ENCODE measurements around the gene AADACL4. TPM values are rescaled to one million over a fixed set of nuclear protein-coding genes. Genes with fewer than 3 reads are reported as not detected.
"Not testable (repeated sequence)": the region's sequence is repeated elsewhere in the genome, so short reads cannot be mapped to it uniquely, and the experiment has no call there.

Gene AADACL4
- total RNA-seq, 1 experiment from 2014 or later: not detected

DNA sequence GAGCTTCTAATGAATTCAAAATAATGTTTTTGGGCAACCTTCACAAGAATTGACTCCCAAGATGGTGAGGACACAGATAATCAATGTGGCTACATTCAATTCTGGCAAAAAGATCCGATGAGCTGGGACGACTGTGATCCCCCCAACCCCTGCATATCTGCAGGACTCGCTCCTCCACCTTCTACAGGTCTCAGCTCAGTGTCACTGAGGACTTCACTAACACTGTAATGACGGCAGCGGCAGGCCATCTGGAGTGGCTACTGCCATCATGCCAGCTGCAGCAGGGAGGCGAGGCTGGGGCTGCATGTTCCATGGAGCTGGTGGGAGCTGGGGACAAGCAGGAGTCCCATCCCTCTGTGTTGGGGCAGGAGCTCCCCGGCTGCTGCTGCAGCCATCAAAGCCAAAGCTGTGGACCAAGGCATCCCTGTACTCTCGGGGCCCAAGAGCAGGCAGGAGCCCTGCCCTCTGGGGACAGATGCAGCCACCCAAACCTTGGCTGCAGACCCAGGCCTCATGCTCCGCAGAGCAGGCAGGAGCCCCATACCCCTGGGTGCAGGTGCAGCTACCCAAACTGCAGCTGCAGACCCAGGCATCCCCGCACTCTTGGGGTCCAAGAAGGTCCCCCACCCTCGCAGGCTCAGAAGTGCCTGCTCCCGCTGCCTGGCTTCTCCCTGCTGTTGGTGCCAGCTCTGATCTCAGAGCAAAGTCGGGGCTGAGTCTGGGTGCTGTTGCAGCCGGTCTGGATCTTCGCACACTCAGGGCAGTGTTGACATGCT lies 13.7 kb upstream of the AADACL4 start:
- no peaks in the 10 kb centered on the region for H3K27me3 ChIP-seq (ENCODE audit: control insufficient read depth, insufficient read depth, low read length)
- no peak for DNase-seq
- no peak overlapping the region for H3K4me3 ChIP-seq (ENCODE audit: insufficient read depth, low read depth, low read length)
- no peaks in the 10 kb centered on the region for H3K36me3 ChIP-seq (replicated peaks; ENCODE audit: control insufficient read depth, insufficient read depth, low read length)

DNA sequence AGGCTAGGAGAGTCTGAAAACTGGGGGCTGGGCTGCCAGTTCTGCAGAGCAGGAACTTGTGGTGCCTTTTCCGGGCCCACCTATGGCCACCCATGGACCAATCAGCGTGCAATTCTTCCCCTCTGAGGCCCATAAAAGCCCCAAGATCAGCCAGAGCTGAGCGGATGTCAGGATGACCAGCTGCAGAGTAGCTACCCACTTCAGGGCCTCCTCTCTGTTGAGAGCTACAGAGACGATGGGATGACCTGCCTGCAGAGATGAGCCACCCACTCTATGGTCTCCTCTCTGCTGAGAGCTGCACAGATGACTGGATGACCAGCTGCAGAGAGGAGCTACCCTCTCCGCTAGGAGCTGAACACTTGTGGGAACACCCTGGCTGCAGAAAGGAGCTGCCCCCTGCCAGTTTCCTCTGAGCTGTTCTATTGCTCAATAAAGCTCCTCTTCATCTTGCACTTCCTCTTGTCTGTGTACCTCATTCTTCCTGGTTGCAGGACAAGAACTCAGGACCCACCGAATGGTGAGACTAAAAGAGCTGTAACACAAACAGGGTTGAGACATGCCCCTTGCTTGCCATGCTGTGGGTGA lies 12.8 kb upstream of the AADACL4 start:
- Histone ChIP-seq H3K4me3 (ENCODE audit: insufficient read depth, low read depth, low read length) (no peak overlapping the region), H3K36me3 (replicated peaks; ENCODE audit: control insufficient read depth, insufficient read depth, low read length) (no peaks in the 10 kb centered on the region), H3K27me3 (ENCODE audit: control insufficient read depth, insufficient read depth, low read length) (no peaks in the 10 kb centered on the region)
- DNase-seq: no peak

- no peak overlapping the region for H3K4me3 ChIP-seq (ENCODE audit: insufficient read depth, low read depth, low read length)
- H3K36me3 ChIP-seq (replicated peaks; ENCODE audit: control insufficient read depth, insufficient read depth, low read length): no peaks in the 10 kb centered on the region
- no peak for DNase-seq
- H3K27me3 ChIP-seq (ENCODE audit: control insufficient read depth, insufficient read depth, low read length): no peaks in the 10 kb centered on the region
Observed at GRCh38 chr1:12631571-12631970, 12.3 kb upstream of the AADACL4 start.

- H3K27me3 ChIP-seq (ENCODE audit: control insufficient read depth, insufficient read depth, low read length): no peaks in the 10 kb centered on the region
- no peak overlapping the region for H3K4me3 ChIP-seq (ENCODE audit: insufficient read depth, low read depth, low read length)
- no peak for DNase-seq
- no peaks in the 10 kb centered on the region for H3K36me3 ChIP-seq (replicated peaks; ENCODE audit: control insufficient read depth, insufficient read depth, low read length)
Observed at GRCh38 chr1:12634156-12634555, 9.7 kb upstream of the AADACL4 start.

GRCh38 chr1:12634696-12635202 lies 9.1 kb upstream of the AADACL4 start:
- no peak for DNase-seq
- Histone ChIP-seq H3K36me3 (replicated peaks; ENCODE audit: control insufficient read depth, insufficient read depth, low read length) (no peaks in the 10 kb centered on the region), H3K4me3 (ENCODE audit: insufficient read depth, low read depth, low read length) (no peak overlapping the region), H3K27me3 (ENCODE audit: control insufficient read depth, insufficient read depth, low read length) (no peaks in the 10 kb centered on the region)

DNA sequence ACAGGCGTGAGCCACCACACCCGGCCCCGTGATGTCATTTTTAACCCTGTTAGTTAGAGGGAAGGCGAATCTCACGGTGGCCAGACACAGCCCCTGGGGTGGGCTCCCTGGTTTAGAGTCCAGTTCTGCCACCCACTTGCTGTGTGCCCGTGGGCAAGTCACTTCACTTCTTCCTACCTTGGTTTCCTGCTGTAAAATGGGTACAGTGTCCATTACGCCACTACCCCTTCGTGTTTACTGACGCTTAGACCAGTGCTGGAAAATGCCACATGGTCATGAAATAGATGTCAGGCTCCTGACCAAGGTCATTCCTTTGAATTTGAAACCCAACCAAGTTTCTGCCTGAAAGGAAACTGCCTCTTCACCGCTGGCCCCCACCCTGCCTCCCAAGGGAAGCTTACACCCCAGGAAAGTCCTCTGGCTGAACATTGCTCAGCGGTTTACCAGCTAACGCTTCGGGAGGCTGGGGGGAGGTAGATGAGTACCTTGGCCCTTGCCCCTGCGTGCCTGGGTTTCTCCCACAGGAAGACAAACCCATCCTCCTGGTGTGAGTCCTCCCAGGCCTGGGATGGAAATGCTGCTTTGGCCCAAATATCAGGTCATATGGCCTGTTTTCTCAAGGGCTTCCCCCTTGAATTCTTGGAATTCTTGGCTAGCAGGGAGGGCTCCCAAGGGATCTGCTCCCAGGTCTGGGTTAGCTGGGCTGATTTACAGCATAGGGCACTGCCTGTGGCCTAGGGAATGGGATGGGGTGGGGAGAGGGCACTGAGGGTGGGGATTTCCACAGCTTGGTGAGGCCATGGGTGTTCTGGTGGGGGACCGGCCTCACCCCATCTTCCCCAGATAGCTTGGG lies 7.6 kb upstream of the AADACL4 start:
- H3K27me3 ChIP-seq (ENCODE audit: control insufficient read depth, insufficient read depth, low read length): no peaks in the 10 kb centered on the region
- peak; percentile 63 for DNase-seq
- H3K4me3 ChIP-seq (ENCODE audit: insufficient read depth, low read depth, low read length): no peak overlapping the region
- no peaks in the 10 kb centered on the region for H3K36me3 ChIP-seq (replicated peaks; ENCODE audit: control insufficient read depth, insufficient read depth, low read length)

GRCh38 chr1:12637693-12638092 lies 6.2 kb upstream of the AADACL4 start:
- no peaks in the 10 kb centered on the region for H3K27me3 ChIP-seq (ENCODE audit: control insufficient read depth, insufficient read depth, low read length)
- H3K4me3 ChIP-seq (ENCODE audit: insufficient read depth, low read depth, low read length): no peak overlapping the region
- DNase-seq: no peak
- no peaks in the 10 kb centered on the region for H3K36me3 ChIP-seq (replicated peaks; ENCODE audit: control insufficient read depth, insufficient read depth, low read length)

- Histone ChIP-seq H3K4me3 (ENCODE audit: insufficient read depth, low read depth, low read length) (no peak overlapping the region), H3K27me3 (ENCODE audit: control insufficient read depth, insufficient read depth, low read length) (peaks cover 1% of the 10 kb centered on the region; the same call in 1 of the 2 replicates), H3K36me3 (replicated peaks; ENCODE audit: control insufficient read depth, insufficient read depth, low read length) (no peaks in the 10 kb centered on the region)
- DNase-seq: no peak
Observed at GRCh38 chr1:12640237-12640957, 3.5 kb upstream of the AADACL4 start.

DNA sequence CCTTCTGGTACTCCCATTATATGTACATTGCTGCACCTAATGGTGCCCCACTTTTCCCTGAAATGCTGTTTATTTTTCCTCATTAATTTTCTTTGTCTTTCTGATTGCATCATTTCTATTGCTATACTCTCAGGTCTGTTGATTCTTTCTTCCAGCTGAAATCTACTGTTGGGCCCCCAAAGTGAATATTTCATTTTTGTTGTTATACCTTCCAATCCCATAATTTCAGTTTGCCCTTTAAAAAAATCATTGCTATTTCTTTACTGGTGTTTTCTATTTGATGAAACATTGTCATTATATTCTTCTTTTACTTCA lies 3.0 kb upstream of the AADACL4 start:
- DNase-seq: no peak

DNA sequence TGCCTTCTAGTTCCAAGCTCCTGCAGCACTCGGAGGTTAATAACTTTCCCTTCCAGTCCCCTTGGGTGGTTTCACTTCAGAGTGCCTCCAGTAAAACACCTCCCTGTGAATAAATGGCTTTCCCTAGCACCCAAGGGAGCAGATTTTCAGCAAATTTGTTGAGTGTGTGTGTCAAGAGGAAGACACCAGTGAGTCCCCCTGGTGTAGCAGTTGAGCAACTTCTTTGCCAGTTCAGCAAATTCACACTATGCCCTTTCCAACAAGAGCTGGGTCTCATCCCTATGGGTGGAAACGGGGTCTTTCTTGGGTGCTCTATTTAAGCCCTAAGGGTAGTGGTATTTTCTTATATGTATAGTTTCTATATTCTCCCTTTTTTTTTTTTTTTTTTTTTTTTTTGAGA lies 806 bp upstream of the AADACL4 start:
- H3K4me3 ChIP-seq (ENCODE audit: insufficient read depth, low read depth, low read length): no peak overlapping the region
- no peaks in the 10 kb centered on the region for H3K36me3 ChIP-seq (replicated peaks; ENCODE audit: control insufficient read depth, insufficient read depth, low read length)
- H3K27me3 ChIP-seq (ENCODE audit: control insufficient read depth, insufficient read depth, low read length): peaks cover 1% of the 10 kb centered on the region; the same call in 1 of the 2 replicates
- DNase-seq: no peak

More for the DNA sequence above, 3.0 kb upstream of the AADACL4 start:
- H3K27me3 ChIP-seq (ENCODE audit: control insufficient read depth, insufficient read depth, low read length): peaks cover 1% of the 10 kb centered on the region; the same call in 1 of the 2 replicates
- no peak overlapping the region for H3K4me3 ChIP-seq (ENCODE audit: insufficient read depth, low read depth, low read length)
- H3K36me3 ChIP-seq (replicated peaks; ENCODE audit: control insufficient read depth, insufficient read depth, low read length): no peaks in the 10 kb centered on the region

- DNase-seq: no peak
- no peaks in the 10 kb centered on the region for H3K36me3 ChIP-seq (replicated peaks; ENCODE audit: control insufficient read depth, insufficient read depth, low read length)
- peaks cover 1% of the 10 kb centered on the region; the same call in 1 of the 2 replicates for H3K27me3 ChIP-seq (ENCODE audit: control insufficient read depth, insufficient read depth, low read length)
- H3K4me3 ChIP-seq (ENCODE audit: insufficient read depth, low read depth, low read length): no peak overlapping the region
Observed at GRCh38 chr1:12644237-12644636, 352 bp downstream of the AADACL4 start.

GRCh38 chr1:12644829-12645228 lies 944 bp downstream of the AADACL4 start:
- no peak for DNase-seq
- peaks cover 1% of the 10 kb centered on the region; the same call in 1 of the 2 replicates for H3K27me3 ChIP-seq (ENCODE audit: control insufficient read depth, insufficient read depth, low read length)
- no peak overlapping the region for H3K4me3 ChIP-seq (ENCODE audit: insufficient read depth, low read depth, low read length)
- H3K36me3 ChIP-seq (replicated peaks; ENCODE audit: control insufficient read depth, insufficient read depth, low read length): no peaks in the 10 kb centered on the region

DNA sequence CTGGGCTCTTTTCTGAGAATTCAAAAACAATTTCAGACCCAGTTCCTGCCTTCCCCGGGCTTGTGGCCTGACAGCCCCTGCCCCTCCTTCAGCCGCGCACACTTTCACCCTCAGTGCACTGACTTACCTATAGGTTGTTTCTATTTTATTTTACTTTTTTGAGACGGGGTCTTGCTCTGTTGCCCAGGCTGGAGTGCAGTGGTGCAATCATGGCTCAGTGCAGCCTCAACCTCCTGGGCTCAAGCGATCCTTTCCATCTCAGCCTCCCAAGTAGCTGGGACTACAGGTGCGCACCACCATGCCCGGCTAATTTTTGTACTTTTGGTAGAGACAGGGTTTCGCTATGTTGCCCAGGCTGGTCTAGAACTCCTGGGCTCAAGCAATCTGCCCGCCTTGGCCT lies 1.5 kb downstream of the AADACL4 start:
- H3K36me3 ChIP-seq (replicated peaks; ENCODE audit: control insufficient read depth, insufficient read depth, low read length); DNase-seq; H3K27me3 ChIP-seq (ENCODE audit: control insufficient read depth, insufficient read depth, low read length); H3K4me3 ChIP-seq (ENCODE audit: insufficient read depth, low read depth, low read length): not testable (repeated sequence)

GRCh38 chr1:12648741-12649140 lies 4.9 kb downstream of the AADACL4 start:
- Histone ChIP-seq H3K4me3 (ENCODE audit: insufficient read depth, low read depth, low read length) (no peak overlapping the region), H3K36me3 (replicated peaks; ENCODE audit: control insufficient read depth, insufficient read depth, low read length) (no peaks in the 10 kb centered on the region), H3K27me3 (ENCODE audit: control insufficient read depth, insufficient read depth, low read length) (peaks cover 1% of the 10 kb centered on the region; the same call in 1 of the 2 replicates)
- no peak for DNase-seq

All from H7 (cell line).